ENCODE data around the gene DHX32. TPM values are rescaled to one million over a fixed set of nuclear protein-coding genes. Genes with fewer than 3 reads are reported as not detected.

The DHX32 gene
- total RNA-seq, 1 donor from 2014 or later = 27.4 TPM

GRCh38 chr10:125801574-125801973 lies 79.5 kb downstream of the DHX32 start:
- no peak overlapping the region for H3K4me3 ChIP-seq
- H3K9me3 ChIP-seq = no peaks in the 10 kb centered on the region
- H3K27ac ChIP-seq = no peak overlapping the region
- H3K36me3 ChIP-seq = peaks cover 29 to 54% of the 10 kb centered on the region in 2 donors
- intact Hi-C loops (cut with DNase I) = no loop called here
- no peak for DNase-seq (ENCODE audit: low spot score in 2 of 2)
- no peaks in the 10 kb centered on the region for H3K4me1 ChIP-seq
- TF ChIP-seq CTCF (IDR thresholded peaks at IDR 0.05) = no peak
- H3K27me3 ChIP-seq = no peaks in the 10 kb centered on the region

- Histone ChIP-seq H3K4me3 (no peak overlapping the region), H3K27me3 (no peaks in the 10 kb centered on the region), H3K27ac (no peak overlapping the region), H3K9me3 (no peaks in the 10 kb centered on the region), H3K4me1 (no peaks in the 10 kb centered on the region), H3K36me3 (peaks cover 23 to 46% of the 10 kb centered on the region in 2 donors)
- intact Hi-C loops (cut with DNase I) = no loop called here
- no peak for TF ChIP-seq CTCF (IDR thresholded peaks at IDR 0.05)
- DNase-seq (ENCODE audit: low spot score in 2 of 2) = peak in 1 of 2 donors; percentile 27
Measured at GRCh38 chr10:125799451-125800182, 81.5 kb downstream of the DHX32 start.

GRCh38 chr10:125797994-125798662 lies 83.0 kb downstream of the DHX32 start:
- Histone ChIP-seq H3K36me3 (peaks cover 30 to 54% of the 10 kb centered on the region in 2 donors), H3K9me3 (no peaks in the 10 kb centered on the region), H3K27me3 (no peaks in the 10 kb centered on the region), H3K4me3 (no peak overlapping the region), H3K27ac (no peak overlapping the region), H3K4me1 (no peaks in the 10 kb centered on the region)
- no peak for TF ChIP-seq CTCF (IDR thresholded peaks at IDR 0.05)
- intact Hi-C loops (cut with DNase I) = no loop called here
- DNase-seq (ENCODE audit: low spot score in 2 of 2) = peak in 1 of 2 donors; percentile 37

- intact Hi-C loops (cut with DNase I) = no loop called here
Measured at GRCh38 chr10:125797424-125797823, 83.7 kb downstream of the DHX32 start.

GRCh38 chr10:125795637-125796190 lies 85.4 kb downstream of the DHX32 start:
- no peak for DNase-seq (ENCODE audit: low spot score in 2 of 2)
- Histone ChIP-seq H3K4me1 (no peaks in the 10 kb centered on the region), H3K9me3 (no peaks in the 10 kb centered on the region), H3K4me3 (no peak overlapping the region), H3K27me3 (no peaks in the 10 kb centered on the region), H3K36me3 (peaks cover 39 to 74% of the 10 kb centered on the region in 2 donors), H3K27ac (no peak overlapping the region)
- no peak for TF ChIP-seq CTCF (IDR thresholded peaks at IDR 0.05)
- intact Hi-C loops (cut with DNase I) = no loop called here

More at GRCh38 chr10:125797424-125797823, 83.7 kb downstream of the DHX32 start:
- Histone ChIP-seq H3K36me3 (peaks cover 35 to 61% of the 10 kb centered on the region in 2 donors), H3K27ac (no peak overlapping the region), H3K4me3 (no peak overlapping the region), H3K4me1 (no peaks in the 10 kb centered on the region), H3K27me3 (no peaks in the 10 kb centered on the region), H3K9me3 (no peaks in the 10 kb centered on the region)
- no peak for TF ChIP-seq CTCF (IDR thresholded peaks at IDR 0.05)
- peak in 1 of 2 donors; percentile 61 for DNase-seq (ENCODE audit: low spot score in 2 of 2)

All from ascending aorta (tissue), 2 donors.